NCI-H2081 treated with DMSO at 0.1 percent for 48 hours (cell line): Measurements from ENCODE around the gene S100A7.

ENCODE experiments used
- DNase-seq: peaks from one replicate; lab custom pipeline; 2025; lab: John Stamatoyannopoulos, UW

The S100A7 gene

GRCh38 chr1:153460551-153460950 is at the start of gene S100A7:
S100A7 (minus strand) TSS chr1:153460651; CDS start chr1:153459013, 1,638 bp downstream.
- no peak for DNase-seq

GRCh38 chr1:153509729-153510354 is 49.4 kb upstream of the S100A7 start:
- DNase-seq: no peak

DNA sequence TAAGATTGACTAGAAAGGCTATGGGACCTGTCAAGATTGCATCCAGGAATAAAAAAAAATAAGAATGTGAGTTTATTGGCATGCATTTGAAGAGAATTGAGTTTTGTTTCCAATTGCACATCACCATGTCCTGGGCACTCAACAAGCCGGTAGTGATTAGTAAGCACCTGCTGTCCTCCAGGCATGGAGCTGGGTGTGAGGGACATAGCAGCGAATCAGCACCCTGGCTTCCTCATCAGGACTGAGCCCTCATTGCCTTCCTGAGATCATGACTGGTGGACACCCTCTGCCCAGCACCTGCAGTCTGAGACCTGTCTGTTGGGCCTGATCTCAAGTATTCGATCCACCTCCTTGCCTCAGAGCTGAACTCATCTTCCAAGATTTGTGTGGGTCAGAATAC is 48.6 kb upstream of the S100A7 start:
- DNase-seq: no peak

DNA sequence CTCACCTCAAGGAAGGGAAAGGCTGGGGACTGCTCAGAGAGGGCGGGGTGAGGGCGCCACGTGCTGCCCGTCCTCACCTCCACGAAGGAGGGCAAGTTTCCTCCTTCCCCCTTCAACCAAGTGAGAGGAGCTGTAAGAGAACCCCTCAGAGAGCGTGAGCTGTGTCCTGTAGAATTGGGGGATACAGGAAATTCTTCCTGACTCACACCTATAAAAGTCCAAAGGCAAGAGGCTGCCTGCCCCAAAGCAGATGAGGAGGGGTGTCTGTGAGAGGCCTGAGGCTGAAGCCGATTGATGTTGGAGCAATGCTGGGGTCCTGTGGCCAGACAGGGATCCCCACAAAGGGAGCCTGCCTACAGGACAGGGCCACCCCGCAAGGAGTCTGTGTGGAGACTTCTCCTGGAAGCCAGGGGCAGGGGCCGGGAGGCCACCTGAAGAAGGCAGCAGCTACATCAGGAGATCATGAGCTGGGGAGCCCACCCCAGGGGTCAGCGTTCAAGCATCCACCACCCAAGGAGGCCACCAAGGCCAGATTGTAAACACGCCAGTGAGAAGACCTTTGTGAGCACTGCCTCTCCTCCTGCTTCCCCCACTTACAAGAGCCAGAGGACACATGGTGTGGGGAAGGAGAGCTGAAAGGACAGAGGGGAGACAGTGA is 47.6 kb upstream of the S100A7 start:
- no peak for DNase-seq

GRCh38 chr1:153506831-153507413 is 46.5 kb upstream of the S100A7 start:
- DNase-seq: no peak

DNA sequence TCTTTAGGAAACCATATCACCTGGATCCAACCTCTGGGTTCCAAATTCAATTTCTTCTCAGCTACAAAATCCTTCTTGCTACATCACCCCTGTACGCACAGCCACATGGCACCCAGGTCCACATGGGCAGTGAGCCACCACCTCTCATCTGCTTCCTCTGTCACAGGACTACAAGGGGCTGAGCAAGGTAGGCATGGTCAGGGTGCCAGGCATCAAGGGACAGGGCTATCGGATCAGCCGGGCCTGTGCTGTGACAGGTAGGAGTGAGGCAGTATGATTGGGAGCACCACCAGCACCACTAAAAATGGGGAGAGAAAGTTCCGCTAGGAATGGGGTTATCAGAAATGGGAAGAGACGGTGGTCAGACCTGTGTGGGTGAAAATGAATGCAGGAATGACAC is 45.9 kb upstream of the S100A7 start:
- no peak for DNase-seq

GRCh38 chr1:153505576-153505975 is 45.1 kb upstream of the S100A7 start:
- no peak for DNase-seq

GRCh38 chr1:153503766-153504165 is 43.3 kb upstream of the S100A7 start:
- DNase-seq: no peak

DNA sequence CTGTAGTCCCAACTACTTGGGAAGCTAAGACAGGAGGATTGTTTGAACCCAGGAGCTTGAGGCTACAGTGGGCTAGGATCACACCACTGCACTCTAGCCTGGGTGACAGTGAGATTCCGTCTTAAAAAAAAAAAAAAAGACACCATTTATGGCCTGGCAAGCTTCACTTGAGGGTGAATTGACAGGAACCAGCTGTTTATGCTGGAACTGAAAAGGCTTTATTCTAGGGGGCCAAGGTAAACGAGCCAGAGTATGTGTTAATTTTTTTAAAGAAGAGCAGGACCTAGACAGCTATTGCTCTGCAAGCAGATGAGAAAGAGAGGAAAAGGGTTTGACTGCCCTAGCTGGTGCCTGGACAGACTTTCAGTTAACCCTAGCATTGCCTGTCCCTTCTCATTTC is 38.3 kb upstream of the S100A7 start:
- no peak for DNase-seq

GRCh38 chr1:153495536-153495935 is 35.1 kb upstream of the S100A7 start:
- DNase-seq: no peak

DNA sequence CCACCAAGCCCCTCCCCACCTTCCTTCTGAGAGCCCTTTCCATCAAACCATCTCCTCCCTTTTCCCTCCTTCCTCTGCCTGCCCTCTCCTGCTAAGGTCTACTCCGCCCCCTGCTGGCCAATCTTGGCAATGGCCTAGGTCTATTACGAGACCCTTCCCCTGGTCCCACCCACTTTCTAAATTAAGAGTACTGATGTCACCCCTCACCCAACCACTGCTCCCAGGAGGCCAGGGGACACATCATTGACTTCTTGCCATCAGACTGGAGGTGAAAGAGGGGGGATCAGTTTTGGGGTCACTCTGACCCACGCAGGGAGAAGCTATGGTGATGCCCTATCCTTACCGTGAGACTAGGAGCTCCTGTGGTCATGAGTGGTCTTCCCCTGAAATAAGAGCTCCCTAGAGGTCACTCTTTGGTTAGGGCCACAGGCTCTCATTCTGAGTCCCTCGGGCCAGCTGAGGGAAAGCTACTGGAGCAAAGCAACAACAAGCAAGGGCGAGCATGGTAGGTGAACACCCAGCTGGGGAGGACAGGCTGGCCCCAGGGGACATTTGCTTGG is 34.6 kb upstream of the S100A7 start:
- DNase-seq: peak; percentile 59

GRCh38 chr1:153493343-153493960 is 33.0 kb upstream of the S100A7 start:
- DNase-seq: no peak

GRCh38 chr1:153490272-153491051 is 30.0 kb upstream of the S100A7 start:
- DNase-seq: peak; percentile 92

DNA sequence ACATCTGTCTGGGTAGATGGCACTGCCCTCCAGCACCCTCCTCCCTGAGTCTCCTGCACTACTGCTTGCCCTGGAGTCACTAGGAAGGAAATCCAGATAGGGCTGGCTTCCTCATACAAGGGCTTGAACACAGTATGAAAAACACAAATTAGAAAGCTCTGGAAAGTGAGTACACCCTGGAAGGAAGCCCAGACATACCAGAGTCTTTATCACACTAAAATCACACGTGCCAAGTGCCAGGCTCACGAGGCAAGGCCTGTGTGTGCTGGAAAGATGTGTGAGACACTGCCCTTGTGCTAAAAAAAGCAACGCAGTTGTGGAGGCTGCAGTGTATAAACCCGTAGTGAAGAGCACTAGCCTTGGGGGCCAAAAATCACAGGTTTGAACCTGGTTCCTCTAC is 28.3 kb upstream of the S100A7 start:
- no peak for DNase-seq

GRCh38 chr1:153487707-153488106 is 27.3 kb upstream of the S100A7 start:
- DNase-seq: no peak

GRCh38 chr1:153485863-153486262 is 25.4 kb upstream of the S100A7 start:
- DNase-seq: peak; percentile 92

DNA sequence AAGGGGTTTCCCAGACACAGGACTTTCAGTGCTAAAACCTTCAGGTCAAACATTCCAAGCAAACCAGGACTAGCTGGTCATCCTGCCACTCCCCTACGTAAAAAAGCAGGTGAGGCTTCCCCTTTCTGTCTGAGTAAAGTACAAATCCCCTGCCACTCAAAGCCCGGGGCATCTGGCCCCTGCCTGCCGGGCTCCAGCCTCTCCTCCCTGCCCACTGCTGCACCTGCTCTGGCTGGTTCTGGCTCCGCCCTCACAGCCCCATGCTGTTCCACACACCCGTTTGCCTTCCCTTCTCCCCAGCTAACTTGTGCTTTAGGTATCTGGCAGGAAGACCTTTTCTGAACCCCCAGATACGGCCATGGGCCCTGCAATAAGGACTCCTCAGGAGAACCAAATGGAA is 23.3 kb upstream of the S100A7 start:
- DNase-seq: peak; percentile 94

DNA sequence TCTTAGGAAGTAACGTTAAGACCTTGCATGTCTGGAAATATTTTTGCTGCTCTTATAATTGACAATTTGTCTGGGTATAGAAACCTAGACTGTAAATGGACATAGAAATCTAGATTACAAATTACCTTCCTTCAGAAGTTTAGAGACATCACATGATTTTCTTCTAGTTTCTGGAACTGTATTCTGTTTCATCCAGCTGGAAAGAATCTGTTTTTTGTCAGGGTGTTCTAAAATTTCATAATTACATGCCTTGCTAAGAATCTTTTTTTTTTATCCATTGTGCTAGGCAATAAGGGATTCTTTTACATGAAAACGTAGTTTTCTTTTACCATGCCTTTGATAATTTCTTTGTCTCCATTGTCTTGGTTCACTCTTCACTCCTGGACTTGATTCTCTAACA is 20.7 kb upstream of the S100A7 start:
- no peak for DNase-seq

GRCh38 chr1:153478692-153479618 is 18.5 kb upstream of the S100A7 start:
- peak; percentile 33 for DNase-seq

- DNase-seq: no peak
Measured at GRCh38 chr1:153478047-153478691, 17.7 kb upstream of the S100A7 start.
